ENCODE data around the gene TPBG. TPM values are rescaled to one million over a fixed set of nuclear protein-coding genes. Genes with fewer than 3 reads are reported as not detected.
"Not testable (repeated sequence)": the region's sequence is repeated elsewhere in the genome, so short reads cannot be mapped to it uniquely, and the experiment has no call there.

TPBG gene
- total RNA-seq, 1 experiment from 2014 or later: 67.1 TPM

DNA sequence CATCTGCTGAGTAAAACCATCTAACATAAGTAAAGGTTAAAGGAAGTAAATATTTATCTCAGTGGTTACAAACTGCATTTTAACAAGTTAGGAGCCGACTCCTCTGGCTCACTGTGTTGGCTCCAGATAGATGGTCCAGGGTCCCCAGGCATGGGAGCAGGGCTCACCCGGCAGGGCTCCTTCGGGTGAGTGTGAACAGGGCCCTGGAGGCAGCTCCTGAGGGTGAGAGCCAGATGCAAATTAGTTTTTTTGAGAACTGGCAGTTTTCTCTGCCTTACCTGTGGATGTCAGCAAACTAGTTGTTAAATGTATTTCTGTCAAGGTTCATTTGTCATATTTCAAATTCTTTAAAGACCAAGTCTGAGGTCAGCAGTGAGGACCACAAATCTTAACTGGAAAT lies 21.5 kb downstream of the TPBG start:
- Histone ChIP-seq H3K27me3 (replicated peaks; ENCODE audit: insufficient read depth, low read depth, low read length, poor library complexity) (no peaks in the 10 kb centered on the region), H3K27ac (ENCODE audit: low read depth, low read length, poor library complexity, severe bottlenecking) (no peak overlapping the region), H3K9me3 (ENCODE audit: low read depth, low read length, poor library complexity, severe bottlenecking) (no peaks in the 10 kb centered on the region), H3K36me3 (ENCODE audit: insufficient read depth, low read length, poor library complexity, severe bottlenecking) (no peaks in the 10 kb centered on the region), H3K4me3 (ENCODE audit: low read depth, low read length, poor library complexity, severe bottlenecking) (no peak overlapping the region), H3K4me1 (ENCODE audit: insufficient read depth, low read length, poor library complexity, severe bottlenecking) (no peaks in the 10 kb centered on the region)
- no peak for DNase-seq (ENCODE audit: low spot score)
- no TSS peak for BruUV-seq (replicated peaks)
- CTCF ChIA-PET: no interaction called here
- no peak for TF ChIP-seq EZH2 (IDR thresholded peaks at IDR 0.05; ENCODE audit: borderline replicate concordance, low read depth, low read length, poor library complexity, severe bottlenecking)
- TF ChIP-seq, protein P1, sequence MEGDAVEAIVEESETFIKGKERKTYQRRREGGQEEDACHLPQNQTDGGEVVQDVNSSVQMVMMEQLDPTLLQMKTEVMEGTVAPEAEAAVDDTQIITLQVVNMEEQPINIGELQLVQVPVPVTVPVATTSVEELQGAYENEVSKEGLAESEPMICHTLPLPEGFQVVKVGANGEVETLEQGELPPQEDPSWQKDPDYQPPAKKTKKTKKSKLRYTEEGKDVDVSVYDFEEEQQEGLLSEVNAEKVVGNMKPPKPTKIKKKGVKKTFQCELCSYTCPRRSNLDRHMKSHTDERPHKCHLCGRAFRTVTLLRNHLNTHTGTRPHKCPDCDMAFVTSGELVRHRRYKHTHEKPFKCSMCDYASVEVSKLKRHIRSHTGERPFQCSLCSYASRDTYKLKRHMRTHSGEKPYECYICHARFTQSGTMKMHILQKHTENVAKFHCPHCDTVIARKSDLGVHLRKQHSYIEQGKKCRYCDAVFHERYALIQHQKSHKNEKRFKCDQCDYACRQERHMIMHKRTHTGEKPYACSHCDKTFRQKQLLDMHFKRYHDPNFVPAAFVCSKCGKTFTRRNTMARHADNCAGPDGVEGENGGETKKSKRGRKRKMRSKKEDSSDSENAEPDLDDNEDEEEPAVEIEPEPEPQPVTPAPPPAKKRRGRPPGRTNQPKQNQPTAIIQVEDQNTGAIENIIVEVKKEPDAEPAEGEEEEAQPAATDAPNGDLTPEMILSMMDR (conservative IDR thresholded peaks at IDR 0.05; ENCODE audit: low read depth, low read length): no peak
- POLR2A ChIA-PET (ENCODE audit: low non-redundant PET): interaction anchor here (0.5 kb wide), 1 partner anchor 40 kb away, joined by 5 read pairs; no protein-coding TSS in a partner anchor
- intact Hi-C loops (cut with micrococcal nuclease; ENCODE audit: unreplicated experiment): no loop called here

DNA sequence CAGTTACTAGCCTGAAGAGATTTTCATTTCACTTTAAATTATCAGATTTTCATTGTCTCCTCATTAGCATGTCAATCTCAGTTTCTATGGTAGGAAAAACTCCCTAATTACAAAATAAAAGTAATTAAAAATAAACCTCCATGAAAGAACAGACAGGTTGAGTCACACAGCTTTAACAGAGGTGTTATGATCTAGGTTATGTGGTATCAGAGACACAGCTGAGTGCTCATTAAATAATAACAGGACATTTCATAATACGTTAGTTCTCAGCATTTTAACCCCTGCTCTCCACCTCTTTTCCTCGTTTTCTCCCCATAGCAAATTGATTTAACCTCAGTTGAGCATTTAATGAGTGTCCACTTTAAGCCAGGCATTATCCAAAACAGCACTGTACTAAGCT lies 21.9 kb downstream of the TPBG start:
- Histone ChIP-seq H3K27ac (ENCODE audit: low read depth, low read length, poor library complexity, severe bottlenecking) (no peak overlapping the region), H3K9me3 (ENCODE audit: low read depth, low read length, poor library complexity, severe bottlenecking) (no peaks in the 10 kb centered on the region), H3K27me3 (replicated peaks; ENCODE audit: insufficient read depth, low read depth, low read length, poor library complexity) (no peaks in the 10 kb centered on the region), H3K4me3 (ENCODE audit: low read depth, low read length, poor library complexity, severe bottlenecking) (no peak overlapping the region), H3K36me3 (ENCODE audit: insufficient read depth, low read length, poor library complexity, severe bottlenecking) (no peaks in the 10 kb centered on the region), H3K4me1 (ENCODE audit: insufficient read depth, low read length, poor library complexity, severe bottlenecking) (no peaks in the 10 kb centered on the region)
- no TSS peak for BruUV-seq (replicated peaks)
- intact Hi-C loops (cut with micrococcal nuclease; ENCODE audit: unreplicated experiment): no loop called here
- ChIA-PET CTCF (no interaction called here), POLR2A (ENCODE audit: low non-redundant PET) (no interaction called here)
- TF ChIP-seq EZH2 (IDR thresholded peaks at IDR 0.05; ENCODE audit: borderline replicate concordance, low read depth, low read length, poor library complexity, severe bottlenecking): no peak
- TF ChIP-seq, protein P1 (conservative IDR thresholded peaks at IDR 0.05; ENCODE audit: low read depth, low read length): no peak
- DNase-seq (ENCODE audit: low spot score): no peak

DNA sequence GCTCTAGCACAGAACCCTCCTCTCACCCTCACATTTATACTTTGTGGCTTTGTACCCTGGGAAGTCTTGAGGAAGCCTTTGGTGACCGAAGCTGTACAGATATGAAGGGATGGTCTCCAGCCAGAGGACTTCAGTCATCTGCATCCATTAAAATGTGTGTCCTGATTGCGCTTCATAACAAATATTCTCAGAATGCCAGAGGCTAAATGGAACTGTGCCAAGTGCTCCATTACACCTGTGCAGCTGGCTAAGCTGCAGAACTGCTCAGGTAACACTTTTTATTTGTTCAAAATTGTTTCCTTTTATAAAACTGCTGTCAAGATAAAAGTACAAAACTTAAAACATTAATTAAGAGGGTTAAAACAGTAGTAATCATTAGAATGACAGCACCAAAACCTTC lies 22.3 kb downstream of the TPBG start:
- H3K27ac ChIP-seq (ENCODE audit: low read depth, low read length, poor library complexity, severe bottlenecking): no peak overlapping the region
- no peaks in the 10 kb centered on the region for H3K9me3 ChIP-seq (ENCODE audit: low read depth, low read length, poor library complexity, severe bottlenecking)
- intact Hi-C loops (cut with micrococcal nuclease; ENCODE audit: unreplicated experiment): no loop called here
- no peaks in the 10 kb centered on the region for H3K27me3 ChIP-seq (replicated peaks; ENCODE audit: insufficient read depth, low read depth, low read length, poor library complexity)
- TF ChIP-seq, protein P1 (conservative IDR thresholded peaks at IDR 0.05; ENCODE audit: low read depth, low read length): no peak
- TF ChIP-seq EZH2 (IDR thresholded peaks at IDR 0.05; ENCODE audit: borderline replicate concordance, low read depth, low read length, poor library complexity, severe bottlenecking): no peak
- DNase-seq (ENCODE audit: low spot score): no peak
- H3K36me3 ChIP-seq (ENCODE audit: insufficient read depth, low read length, poor library complexity, severe bottlenecking): no peaks in the 10 kb centered on the region
- no peaks in the 10 kb centered on the region for H3K4me1 ChIP-seq (ENCODE audit: insufficient read depth, low read length, poor library complexity, severe bottlenecking)
- BruUV-seq (replicated peaks): no TSS peak
- ChIA-PET POLR2A (ENCODE audit: low non-redundant PET) (no interaction called here), CTCF (no interaction called here)
- no peak overlapping the region for H3K4me3 ChIP-seq (ENCODE audit: low read depth, low read length, poor library complexity, severe bottlenecking)

DNA sequence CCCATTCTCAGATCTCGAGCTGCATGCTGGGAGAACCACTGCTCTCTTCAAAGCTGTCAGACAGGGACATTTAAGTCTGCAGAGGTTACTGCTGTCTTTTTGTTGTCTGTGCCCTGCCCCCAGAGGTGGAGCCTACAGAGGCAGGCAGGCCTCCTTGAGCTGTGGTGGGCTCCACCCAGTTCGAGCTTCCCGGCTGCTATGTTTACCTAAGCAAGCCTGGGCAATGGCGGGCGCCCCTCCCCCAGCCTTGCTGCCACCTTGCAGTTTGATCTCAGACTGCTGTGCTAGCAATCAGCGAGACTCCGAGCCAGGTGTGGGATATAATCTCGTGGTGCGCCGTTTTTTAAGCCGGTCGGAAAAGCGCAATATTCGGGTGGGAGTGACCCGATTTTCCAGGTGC lies 31.2 kb downstream of the TPBG start:
- BruUV-seq (replicated peaks); CTCF ChIA-PET; H3K4me1 ChIP-seq (ENCODE audit: insufficient read depth, low read length, poor library complexity, severe bottlenecking); H3K36me3 ChIP-seq (ENCODE audit: insufficient read depth, low read length, poor library complexity, severe bottlenecking); POLR2A ChIA-PET (ENCODE audit: low non-redundant PET); H3K4me3 ChIP-seq (ENCODE audit: low read depth, low read length, poor library complexity, severe bottlenecking); intact Hi-C loops (cut with micrococcal nuclease; ENCODE audit: unreplicated experiment); H3K27ac ChIP-seq (ENCODE audit: low read depth, low read length, poor library complexity, severe bottlenecking); H3K27me3 ChIP-seq (replicated peaks; ENCODE audit: insufficient read depth, low read depth, low read length, poor library complexity); DNase-seq (ENCODE audit: low spot score); H3K9me3 ChIP-seq (ENCODE audit: low read depth, low read length, poor library complexity, severe bottlenecking): not testable (repeated sequence)
